GM12878 (cell line): ENCODE measurements around the gene SLTM. TPM values are rescaled to one million over a fixed set of nuclear protein-coding genes. Genes with fewer than 3 reads are reported as not detected.

Source experiments
- ATAC-seq: fragments of 200-7000 bp; cut with Tn5 transposase; 3 replicates; pipeline ENCODE4 v1.9.1; 2020; ENCODE audit warnings: mild to moderate bottlenecking, moderate library complexity
- BruUV-seq: library from RNA; stranded (reverse); fragments of 400-500 nt; replicated peaks from 2 replicates; lab custom pipeline; 2021; lab: Mats Ljungman, UMichigan
- CTCF ChIA-PET: fragments of 300-600 bp; sonication (Branson Sonifier 250); formaldehyde crosslinking; extraction: SDS; loops from one replicate; lab custom pipeline; 2021; ENCODE audit warnings: inconsistent platforms; lab: Yijun Ruan, JAX
- POLR2A ChIA-PET: fragments of 350-600 bp; formaldehyde crosslinking; extraction: SDS; loops from one replicate; lab custom pipeline; 2021; ENCODE audit warnings: inconsistent platforms; lab: Charles Lee
- RAD21 ChIA-PET: fragments of 300-600 bp; sonication (Branson Sonifier 250); formaldehyde crosslinking; loops from one replicate; lab custom pipeline; 2023; ENCODE audit warnings: antibody characterized with exemption; ENCODE audit not compliant: unreplicated experiment; lab: Charles Lee
- SMC1A ChIA-PET: fragments of 300-600 bp; sonication (Branson Sonifier 250); formaldehyde crosslinking; loops from one replicate; lab custom pipeline; 2023; ENCODE audit not compliant: unreplicated experiment, uncharacterized antibody; lab: Charles Lee
- DNase-seq: peaks from one replicate; pipeline ENCODE4 v3.0.0-alpha.2; 2011; ENCODE audit warnings: low read depth, low spot score
- FAIRE-seq: peaks from 3 replicates; lab custom pipeline; 2011; peaks lifted over from hg19 to GRCh38; lab: Jason Lieb, UNC
- H2AFZ ChIP-seq: 2 replicates; pipeline ENCODE4 v1.6.0; 2011; ENCODE audit warnings: low read depth, low read length, control low read depth; ENCODE audit not compliant: control insufficient read depth
- H3K27ac ChIP-seq: 2 replicates; pipeline ENCODE4 v1.5.1; 2011; ENCODE audit warnings: control low read depth; ENCODE audit not compliant: control insufficient read depth, insufficient read depth
- H3K27me3 ChIP-seq, 2 experiments: replicated peaks in 1 of 2; 2 replicates each; pipeline versions ENCODE4 v1.6.0 to v1.6.1; 2011; ENCODE audit warnings: low read length in 1 of 2; ENCODE audit not compliant: control insufficient read depth in 2 of 2, insufficient read depth in 2 of 2
- H3K36me3 ChIP-seq, 2 experiments: 2 replicates each; pipeline ENCODE4 v1.5.1; 2011; ENCODE audit warnings: low read length in 1 of 2; ENCODE audit not compliant: control insufficient read depth in 2 of 2, insufficient read depth in 2 of 2
- H3K4me1 ChIP-seq: 2 replicates; pipeline ENCODE4 v1.6.1; 2011; ENCODE audit warnings: mild to moderate bottlenecking, low read length, moderate library complexity, mixed read lengths; ENCODE audit not compliant: control insufficient read depth, insufficient read depth
- H3K4me2 ChIP-seq: 2 replicates; pipeline ENCODE4 v1.6.0; 2011; ENCODE audit warnings: control low read depth; ENCODE audit not compliant: control insufficient read depth, insufficient read depth
- H3K4me3 ChIP-seq: fragments of 200-600 bp; sonication (generic); 2 replicates; pipeline ENCODE4 v1.5.1; 2016
- H3K79me2 ChIP-seq: 2 replicates; pipeline ENCODE4 v1.6.0; 2011; ENCODE audit warnings: low read length; ENCODE audit not compliant: control insufficient read depth, insufficient read depth
- H3K9ac ChIP-seq: 2 replicates; pipeline ENCODE4 v1.8.0; 2011; ENCODE audit warnings: low read length, control low read depth, mixed read lengths; ENCODE audit not compliant: control insufficient read depth, insufficient read depth
- H3K9me3 ChIP-seq: replicated peaks from 3 replicates; pipeline ENCODE4 v1.5.1; 2011; ENCODE audit warnings: mild to moderate bottlenecking, low read length; ENCODE audit not compliant: control insufficient read depth, insufficient read depth
- H4K20me1 ChIP-seq: 2 replicates; pipeline ENCODE4 v1.6.0; 2011; ENCODE audit not compliant: control insufficient read depth, insufficient read depth
- EED ChIP-seq: sonication (generic); IDR thresholded peaks from 2 replicates; pipeline ENCODE4 v1.6.1; 2016; ENCODE audit warnings: antibody characterized with exemption, low read depth
- ESRRA ChIP-seq: IDR thresholded peaks from 2 replicates; pipeline ENCODE4 v1.6.1; 2012; ENCODE audit warnings: mild to moderate bottlenecking, low read length, improper control_type of control experiment
- JUND ChIP-seq: IDR thresholded peaks from 2 replicates; pipeline ENCODE4 v1.6.1; 2012; ENCODE audit warnings: low read depth, mild to moderate bottlenecking, low read length, improper control_type of control experiment, moderate library complexity
- KLF5 ChIP-seq: fragments of 450-650 bp; IDR thresholded peaks from 2 replicates; pipeline ENCODE4 v1.6.1; 2014; ENCODE audit warnings: mild to moderate bottlenecking; ENCODE audit not compliant: partially characterized antibody
- SMAD5 ChIP-seq: IDR thresholded peaks from 2 replicates; pipeline ENCODE4 v1.6.1; 2016; ENCODE audit warnings: antibody characterized with exemption, low read depth
- TCF3 ChIP-seq: IDR thresholded peaks from 2 replicates; pipeline ENCODE4 v1.6.1; 2012; ENCODE audit warnings: low read depth, mild to moderate bottlenecking, low read length, borderline replicate concordance; ENCODE audit not compliant: insufficient read depth
- ZNF592 ChIP-seq: fragments of 450-650 bp; IDR thresholded peaks from 2 replicates; pipeline ENCODE4 v1.6.1; 2017; ENCODE audit warnings: mild to moderate bottlenecking, moderate library complexity
- ZSCAN29 ChIP-seq: fragments of 450-650 bp; IDR thresholded peaks from 2 replicates; pipeline ENCODE4 v1.6.1; 2017; ENCODE audit warnings: mild to moderate bottlenecking, moderate library complexity
- ZZZ3 ChIP-seq: IDR thresholded peaks from 2 replicates; pipeline ENCODE4 v1.6.1; 2011; ENCODE audit warnings: low read depth; ENCODE audit not compliant: control insufficient read depth, insufficient read length
- WGBS: methylation state at CpG from one replicate; pipeline ENCODE4 v1.1.6; 2016; ENCODE audit warnings: low lambda C conversion rate; ENCODE audit not compliant: insufficient replicate concordance, insufficient coverage; ENCODE audit errors: missing lambda C conversion rate; 5-methylcytosine and 5-hydroxymethylcytosine counted together
- in situ Hi-C: fragments of 300-500 bp; cut with MboI; formaldehyde crosslinking; loops from 9 replicates; pipeline ENCODE4 v1.14.3; 2018; ENCODE audit warnings: mixed read lengths
- intact Hi-C: fragments of 100-400 bp; cut with micrococcal nuclease; formaldehyde crosslinking; loops from one replicate; pipeline ENCODE4 v1.14.2; 2022; ENCODE audit not compliant: unreplicated experiment
- polyA plus RNA-seq, 11 experiments: library from polyadenylated mRNA; depleted of rRNA in 4 of 11; unstranded in 6 of 11; stranded (reverse) in 5 of 11; fragments of >200 nt; fragmentation: Nextera tagmentation in 4 of 11; fragmentation: Illumina TruSeq in 1 of 11; extraction: Ambion mirVana in 4 of 11; extraction: Trizol in 1 of 11; gene quantifications; 1 replicate in 1 of 11; 2 replicates in 10 of 11; pipeline versions ENCODE4 v1.2.1 to v1.2.3, GENCODE V29; 2011 to 2016; ENCODE audit warnings: inconsistent platforms in 2 of 11, missing spikeins in 2 of 11, low read depth in 1 of 11
- total RNA-seq, 4 experiments: library from RNA; depleted of rRNA in 3 of 4; stranded (reverse); fragments of >200 nt in 3 of 4; fragmentation: Illumina TruSeq in 1 of 4; extraction: Trizol in 1 of 4; gene quantifications; 2 replicates each; pipeline versions ENCODE4 v1.2.1 to v1.2.3, GENCODE V29; 2013 to 2021
- TF ChIP-seq, protein P1 (sequence below): IDR thresholded peaks from 2 replicates; pipeline ENCODE4 v1.6.1; 2011; ENCODE audit warnings: mild to moderate bottlenecking, low read depth, low read length, moderate library complexity; ENCODE audit not compliant: insufficient replicate concordance
- TF ChIP-seq, protein P2 (sequence below): IDR thresholded peaks from 2 replicates; pipeline ENCODE4 v1.6.1; 2011; ENCODE audit warnings: low read depth, low read length, improper control_type of control experiment, borderline replicate concordance

The SLTM gene
- total and polyA plus RNA-seq, 10 of the 15 experiments (the other 5 are each of a cell fraction or from before 2014, with no cell fraction given), result 50.5 to 152 (median 90.9) TPM

- no peak for TF ChIP-seq ZNF592
- TF ChIP-seq ZZZ3, result no peak
- TF ChIP-seq, all 136 proteins: peak for 0
Measured at GRCh38 chr15:58923284-58923683, 10.2 kb downstream of the SLTM start (continued).

DNA sequence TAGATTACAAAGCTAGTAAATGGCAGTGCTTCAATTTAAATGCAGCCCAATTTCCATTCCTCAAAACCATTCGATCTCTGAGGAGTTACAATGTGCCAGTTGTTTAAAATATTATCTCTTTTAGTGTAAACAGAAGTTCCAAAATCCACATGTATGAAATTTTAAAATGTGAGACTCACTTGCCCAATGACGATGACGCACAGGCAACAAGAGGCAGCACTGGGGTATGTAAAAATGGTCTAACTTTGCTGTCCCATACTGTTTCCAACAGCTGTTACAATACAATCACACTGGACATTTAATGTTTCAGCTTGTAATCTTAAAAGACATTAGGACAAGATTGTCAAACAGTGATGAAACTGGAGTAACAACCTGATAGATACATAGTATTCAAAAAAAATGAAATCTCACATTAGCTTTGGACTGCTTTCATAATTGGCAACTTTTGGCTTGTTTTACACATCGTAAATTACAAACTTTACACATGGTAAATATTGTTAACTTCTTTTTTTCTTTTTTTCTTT, 12.2 kb downstream of the SLTM start:
- no peak for TF ChIP-seq SMAD5
- no peak for TF ChIP-seq JUND
- no peak for TF ChIP-seq ZSCAN29
- TF ChIP-seq, protein P1, sequence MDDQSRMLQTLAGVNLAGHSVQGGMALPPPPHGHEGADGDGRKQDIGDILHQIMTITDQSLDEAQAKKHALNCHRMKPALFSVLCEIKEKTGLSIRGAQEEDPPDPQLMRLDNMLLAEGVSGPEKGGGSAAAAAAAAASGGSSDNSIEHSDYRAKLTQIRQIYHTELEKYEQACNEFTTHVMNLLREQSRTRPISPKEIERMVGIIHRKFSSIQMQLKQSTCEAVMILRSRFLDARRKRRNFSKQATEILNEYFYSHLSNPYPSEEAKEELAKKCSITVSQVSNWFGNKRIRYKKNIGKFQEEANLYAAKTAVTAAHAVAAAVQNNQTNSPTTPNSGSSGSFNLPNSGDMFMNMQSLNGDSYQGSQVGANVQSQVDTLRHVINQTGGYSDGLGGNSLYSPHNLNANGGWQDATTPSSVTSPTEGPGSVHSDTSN, result no peak
- TF ChIP-seq, protein P2, sequence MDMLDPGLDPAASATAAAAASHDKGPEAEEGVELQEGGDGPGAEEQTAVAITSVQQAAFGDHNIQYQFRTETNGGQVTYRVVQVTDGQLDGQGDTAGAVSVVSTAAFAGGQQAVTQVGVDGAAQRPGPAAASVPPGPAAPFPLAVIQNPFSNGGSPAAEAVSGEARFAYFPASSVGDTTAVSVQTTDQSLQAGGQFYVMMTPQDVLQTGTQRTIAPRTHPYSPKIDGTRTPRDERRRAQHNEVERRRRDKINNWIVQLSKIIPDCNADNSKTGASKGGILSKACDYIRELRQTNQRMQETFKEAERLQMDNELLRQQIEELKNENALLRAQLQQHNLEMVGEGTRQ, result no peak
- TF ChIP-seq TCF3, result no peak
- TF ChIP-seq EED, result no peak
- TF ChIP-seq ESRRA, result no peak
- TF ChIP-seq KLF5, result no peak
- FAIRE-seq (no peak), DNase-seq (no peak), ATAC-seq (no peak)
- POLR2A ChIA-PET, result no interaction called here
- 99% methylated on average over 4 of the region's 4 CpGs for WGBS
- no peak overlapping the region for H3K9ac ChIP-seq
- no peak overlapping the region for H3K27ac ChIP-seq
- no peak overlapping the region for H3K4me2 ChIP-seq
- no peak overlapping the region for H3K4me3 ChIP-seq
- CTCF ChIA-PET, result interaction anchor here (1.2 to 2.0 kb wide), 2 partner anchors 11 to 652 kb away, joined by 3 to 8 read pairs; no protein-coding TSS in a partner anchor
- no TSS peak for BruUV-seq
- H3K9me3 ChIP-seq, result no peaks in the 10 kb centered on the region
- intact Hi-C loops (no loop called here), in situ Hi-C loops (no loop called here)
- H3K27me3 ChIP-seq, result no peaks in the 10 kb centered on the region
- no peak overlapping the region for H2AFZ ChIP-seq
- peaks cover 2% of the 10 kb centered on the region; the same call in 1 of the 2 replicates for H3K4me1 ChIP-seq
- SMC1A ChIA-PET, result interaction anchor here (0.9 to 1.3 kb wide), 4 partner anchors 11 to 31 kb away, joined by 3 to 4 read pairs (median 3); no protein-coding TSS in a partner anchor
- H3K36me3 ChIP-seq, result peaks cover 0 to 10% of the 10 kb centered on the region in 2 experiments; a peak in 2 of 4 replicates
- H4K20me1 ChIP-seq, result no peaks in the 10 kb centered on the region
- RAD21 ChIA-PET, result no interaction called here
- H3K79me2 ChIP-seq, result peaks cover 57% of the 10 kb centered on the region
